HG03520 (cell line): ENCODE data around the gene NFIA.

Source experiments
- ATAC-seq: cut with Tn5 transposase; IDR thresholded peaks from one replicate; pipeline ENCODE4 v1.9.1; 2021; ENCODE audit warnings: mild to moderate bottlenecking, moderate library complexity; ENCODE audit not compliant: unreplicated experiment

The NFIA gene

DNA sequence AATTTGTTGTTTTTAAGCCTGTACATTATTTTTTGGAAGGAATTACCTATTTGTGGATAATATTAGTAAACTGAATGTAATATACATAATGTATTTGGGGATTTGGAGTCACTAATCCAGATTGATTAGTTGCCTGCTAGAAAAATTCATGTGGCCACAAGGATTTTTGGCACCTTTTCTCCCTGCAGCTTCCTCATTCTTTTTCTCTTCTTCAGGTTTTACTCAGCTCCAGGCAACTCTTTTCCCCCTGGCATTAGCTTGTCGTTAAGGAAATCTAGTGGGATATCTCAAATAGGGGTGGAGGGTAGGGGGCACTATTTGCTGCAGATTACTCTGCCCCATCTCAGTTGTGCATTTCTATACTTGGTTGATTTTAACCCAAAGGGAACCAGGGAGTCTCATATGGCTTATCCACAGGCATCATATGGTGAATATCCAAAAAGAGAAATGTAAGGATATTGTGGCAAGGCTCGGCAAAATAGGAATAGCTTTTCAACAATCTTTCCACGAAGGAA, 203.1 kb downstream of the NFIA start:
- no peak for ATAC-seq

DNA sequence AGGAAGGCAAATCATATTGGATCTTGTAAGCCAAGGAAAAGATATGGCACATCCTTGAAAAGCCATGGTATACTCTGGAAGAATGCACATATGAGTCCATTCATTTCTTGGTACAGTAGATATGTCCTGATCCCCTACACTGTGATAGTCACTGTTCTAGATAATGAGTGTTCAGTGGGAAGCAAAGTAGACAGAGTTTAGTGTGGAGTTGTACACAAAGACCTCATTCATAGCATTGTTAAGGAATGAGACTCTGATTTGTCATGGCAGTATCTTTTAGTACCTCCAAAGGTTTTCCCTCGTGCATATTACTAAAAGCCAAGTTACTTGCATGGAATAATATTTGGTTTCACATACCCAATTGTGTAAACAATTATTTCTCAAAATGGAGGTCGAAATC, 204.7 kb downstream of the NFIA start:
- ATAC-seq, result no peak

DNA sequence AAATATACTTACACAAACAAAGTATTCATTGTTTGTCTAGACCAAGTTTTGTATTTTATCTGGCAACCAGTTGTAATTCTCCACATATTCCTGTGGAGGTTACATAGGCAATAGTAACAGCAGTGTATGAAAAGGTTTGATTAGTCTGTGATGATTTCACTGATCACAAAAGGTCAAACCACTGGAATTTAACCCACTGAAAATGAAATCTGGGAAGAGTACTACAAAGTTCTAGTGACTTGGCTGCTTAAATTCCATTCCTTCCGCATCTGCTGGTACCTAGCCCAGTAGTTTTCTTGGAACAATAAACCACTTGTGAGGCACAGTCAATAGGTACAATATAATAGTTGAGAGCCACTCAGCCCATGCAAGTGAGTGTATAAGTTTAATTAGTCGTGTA, 205.4 kb downstream of the NFIA start:
- ATAC-seq, result no peak

DNA sequence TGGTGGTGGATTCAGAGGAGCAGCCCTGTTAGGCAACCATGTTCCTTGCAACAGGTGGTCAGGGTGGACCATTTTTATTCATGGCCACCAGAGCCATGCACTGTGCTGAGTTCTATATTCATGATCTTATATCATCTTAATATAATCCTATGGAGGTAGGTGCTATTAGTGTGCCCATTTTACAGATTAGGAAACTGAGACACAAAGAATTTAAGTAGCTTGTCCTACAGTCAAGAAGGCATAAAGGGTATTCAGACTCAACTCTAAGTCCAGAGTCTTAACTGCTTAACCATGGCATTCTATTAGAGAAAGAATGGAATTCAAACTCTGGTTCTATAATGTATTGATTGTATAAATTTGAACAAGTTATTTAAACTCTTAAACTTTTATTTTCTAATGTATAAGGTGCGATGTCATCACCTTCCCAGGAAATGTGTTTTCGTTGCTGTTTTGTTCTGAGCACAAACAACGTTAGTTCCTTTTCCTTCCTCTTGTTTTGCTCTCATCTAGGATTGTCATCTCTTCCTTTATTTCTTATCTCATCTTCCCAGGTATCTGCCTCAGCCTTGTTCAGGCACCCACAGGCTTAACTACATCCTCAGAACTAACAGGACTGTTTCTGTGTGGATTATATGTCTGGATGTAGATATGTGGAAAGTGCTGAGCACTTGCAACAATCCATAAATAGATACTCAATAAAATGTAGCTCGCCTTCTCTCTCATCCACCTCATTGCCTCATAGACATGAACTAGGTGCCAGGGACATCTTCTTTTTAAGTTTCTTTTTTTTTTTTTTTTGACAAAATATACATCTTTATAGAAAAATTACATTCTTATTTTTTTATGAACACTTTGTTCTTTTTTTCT, 207.1 kb downstream of the NFIA start:
- ATAC-seq, result no peak

DNA sequence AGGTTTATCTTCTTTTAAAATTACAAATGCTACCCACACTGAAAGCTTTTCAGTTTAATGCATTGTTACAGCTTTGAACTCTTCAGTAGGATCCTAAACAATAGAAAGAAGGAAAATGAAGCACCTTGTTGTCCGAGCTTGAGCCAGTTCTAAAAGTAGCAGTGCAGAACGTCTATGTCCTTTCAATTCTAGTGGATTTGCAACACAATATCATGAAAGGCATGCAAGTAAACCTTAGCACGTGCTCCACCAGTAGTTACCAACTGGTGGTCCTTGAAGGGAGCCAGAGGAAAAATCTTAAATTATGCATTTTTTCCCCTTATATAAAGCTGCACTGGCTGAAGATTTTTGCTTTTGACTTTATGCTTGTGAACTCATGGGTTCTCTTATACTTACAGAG, 208.2 kb downstream of the NFIA start:
- no peak for ATAC-seq

DNA sequence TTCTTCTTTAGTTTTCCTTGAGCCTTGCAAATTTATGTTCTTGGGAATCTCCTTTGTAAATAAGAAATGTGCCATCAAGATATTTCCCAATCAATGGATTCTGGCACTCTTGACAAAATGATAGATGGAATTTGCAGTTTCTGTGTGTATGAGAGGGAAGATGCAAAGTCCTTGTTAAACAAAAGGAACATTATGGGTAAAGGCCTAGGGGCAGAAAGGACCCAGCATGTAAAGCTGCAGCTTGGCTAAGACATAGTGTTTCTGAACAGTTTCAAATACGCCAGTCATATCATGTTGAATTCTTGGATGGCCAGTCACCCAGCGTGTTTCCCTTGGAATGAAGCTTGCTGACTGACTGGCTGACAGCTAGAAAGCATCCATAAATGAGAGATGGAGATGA, 210.8 kb downstream of the NFIA start:
- ATAC-seq, result no peak

DNA sequence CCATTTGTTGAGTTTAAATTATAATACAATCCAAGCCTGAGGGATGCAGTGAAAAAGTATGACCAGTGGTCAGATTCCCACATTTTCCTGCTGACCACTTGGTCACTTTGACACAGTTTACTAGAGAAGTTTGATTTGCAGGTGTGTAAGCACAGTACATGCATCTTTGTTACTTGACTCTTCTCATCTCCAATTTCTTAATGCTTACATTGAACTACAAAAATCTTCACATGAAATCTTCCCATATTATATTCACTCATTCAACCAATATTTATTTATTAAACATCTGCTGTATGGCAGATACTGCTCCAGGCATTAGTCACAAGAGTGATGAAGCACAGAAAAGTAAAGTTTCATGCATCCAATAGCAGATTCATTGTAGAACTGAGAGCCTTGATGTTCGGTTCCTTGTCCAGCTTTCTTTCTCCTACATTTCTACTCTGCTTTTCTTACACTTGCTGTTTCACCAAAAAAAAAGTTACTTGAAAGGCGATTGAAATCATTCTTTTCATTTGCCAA, 211.7 kb downstream of the NFIA start:
- ATAC-seq, result no peak

DNA sequence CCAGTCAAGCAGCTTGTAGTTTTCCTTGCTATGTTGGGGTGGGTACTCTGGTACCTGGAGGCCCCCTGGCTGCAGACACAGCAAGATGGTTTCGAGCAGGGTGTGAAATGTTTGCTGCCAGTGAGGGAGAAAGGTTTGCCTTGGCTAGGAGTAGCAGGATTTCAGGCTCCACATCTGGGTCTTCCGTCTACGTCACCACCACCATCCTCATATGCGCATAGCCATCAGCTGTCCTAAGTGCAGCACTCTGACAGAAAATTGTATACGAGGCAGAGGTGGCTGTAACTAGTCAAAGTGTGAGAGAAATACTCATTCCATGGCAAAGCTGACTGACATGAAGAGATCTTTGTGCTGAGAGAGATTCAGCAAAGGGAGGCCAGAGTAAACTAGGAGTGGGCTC, 212.6 kb downstream of the NFIA start:
- no peak for ATAC-seq

DNA sequence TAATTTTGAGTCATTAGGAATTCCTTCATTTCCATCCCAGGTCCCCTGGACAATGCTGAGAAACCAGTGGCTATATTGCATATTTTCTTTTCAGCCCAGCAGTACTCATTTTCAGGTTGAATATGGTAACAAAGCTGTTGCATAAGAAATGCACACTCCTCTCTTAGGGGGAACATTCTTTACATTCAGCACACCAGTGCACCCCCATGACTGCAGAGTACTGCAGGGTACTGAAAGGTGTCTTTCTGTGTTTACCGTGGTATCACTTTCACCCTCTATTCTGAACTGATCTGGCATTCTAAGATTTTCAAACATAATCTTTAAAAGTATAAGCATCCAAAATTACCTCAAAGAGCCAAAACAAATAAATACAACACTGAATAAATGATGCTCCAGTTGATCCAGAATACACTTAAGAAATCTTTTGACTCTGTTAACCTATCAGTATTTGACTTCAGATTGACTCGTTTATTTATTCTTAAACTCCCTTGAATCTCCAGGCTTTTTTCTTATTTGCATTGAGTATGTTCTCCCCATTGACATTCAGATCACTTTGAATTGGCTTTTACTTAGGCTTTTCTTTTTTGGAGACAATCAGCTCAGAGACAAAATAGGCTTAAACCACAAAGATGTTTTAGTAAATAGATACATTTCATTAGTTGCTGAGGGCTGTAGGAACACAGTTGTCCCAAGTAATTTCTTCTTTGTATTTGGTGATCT, 213.6 kb downstream of the NFIA start:
- ATAC-seq, result no peak

DNA sequence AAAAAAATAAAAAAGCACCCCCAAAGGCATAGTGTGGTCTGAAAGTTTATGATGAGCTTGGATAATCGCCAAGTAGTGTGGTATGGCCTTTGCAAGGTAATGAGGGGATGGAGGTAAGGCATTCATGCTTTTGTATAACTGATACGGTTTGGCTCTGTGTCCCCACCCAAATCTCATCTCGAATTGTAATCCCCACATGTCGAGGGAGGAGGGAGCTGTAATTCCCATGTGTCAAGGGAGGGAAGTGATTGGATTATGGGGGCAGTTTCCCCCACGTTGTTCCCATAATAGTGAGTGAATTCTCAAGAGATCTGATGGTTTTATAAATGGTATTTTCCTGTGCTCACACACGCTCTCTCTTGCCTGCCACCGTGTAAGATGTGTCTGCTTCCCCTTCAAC, 215.5 kb downstream of the NFIA start:
- no peak for ATAC-seq

DNA sequence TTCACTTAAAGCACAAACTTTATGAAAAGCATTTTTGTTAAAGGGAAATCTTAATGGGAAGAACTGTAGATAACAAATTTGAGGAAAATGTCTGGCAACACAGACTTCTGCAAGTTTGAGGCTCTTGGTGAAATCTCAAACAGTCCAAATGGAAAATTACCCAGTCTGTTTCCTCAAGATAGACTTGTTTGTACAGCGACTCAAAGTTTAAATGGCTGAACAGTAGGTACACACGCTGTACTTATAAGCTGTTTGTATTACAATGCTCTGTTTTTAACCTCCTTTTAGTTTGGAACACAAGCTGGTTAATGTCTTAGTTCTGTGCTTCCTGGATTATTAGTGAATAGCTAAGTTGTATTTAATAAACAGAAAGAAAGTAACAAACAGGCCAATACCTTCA, 217.1 kb downstream of the NFIA start:
- ATAC-seq, result no peak

DNA sequence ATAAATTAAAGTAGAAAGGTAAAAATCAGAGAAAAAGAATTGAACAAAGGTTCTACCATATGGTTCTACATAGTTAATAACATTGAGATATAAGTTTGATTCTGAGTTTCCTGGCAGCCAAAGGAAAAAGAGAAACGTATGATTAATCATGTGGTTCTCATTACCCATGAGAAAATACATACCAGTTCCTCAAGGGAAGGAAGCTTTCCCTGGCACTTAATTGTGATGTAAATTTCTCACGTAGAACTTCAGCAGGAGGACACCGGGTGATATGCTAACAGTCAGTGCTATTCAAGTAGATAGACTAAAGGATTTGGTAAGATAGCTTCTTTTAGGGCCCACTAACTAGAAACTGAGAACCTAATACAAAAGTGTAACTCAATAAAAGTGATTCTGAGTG, 218.5 kb downstream of the NFIA start:
- ATAC-seq, result no peak

DNA sequence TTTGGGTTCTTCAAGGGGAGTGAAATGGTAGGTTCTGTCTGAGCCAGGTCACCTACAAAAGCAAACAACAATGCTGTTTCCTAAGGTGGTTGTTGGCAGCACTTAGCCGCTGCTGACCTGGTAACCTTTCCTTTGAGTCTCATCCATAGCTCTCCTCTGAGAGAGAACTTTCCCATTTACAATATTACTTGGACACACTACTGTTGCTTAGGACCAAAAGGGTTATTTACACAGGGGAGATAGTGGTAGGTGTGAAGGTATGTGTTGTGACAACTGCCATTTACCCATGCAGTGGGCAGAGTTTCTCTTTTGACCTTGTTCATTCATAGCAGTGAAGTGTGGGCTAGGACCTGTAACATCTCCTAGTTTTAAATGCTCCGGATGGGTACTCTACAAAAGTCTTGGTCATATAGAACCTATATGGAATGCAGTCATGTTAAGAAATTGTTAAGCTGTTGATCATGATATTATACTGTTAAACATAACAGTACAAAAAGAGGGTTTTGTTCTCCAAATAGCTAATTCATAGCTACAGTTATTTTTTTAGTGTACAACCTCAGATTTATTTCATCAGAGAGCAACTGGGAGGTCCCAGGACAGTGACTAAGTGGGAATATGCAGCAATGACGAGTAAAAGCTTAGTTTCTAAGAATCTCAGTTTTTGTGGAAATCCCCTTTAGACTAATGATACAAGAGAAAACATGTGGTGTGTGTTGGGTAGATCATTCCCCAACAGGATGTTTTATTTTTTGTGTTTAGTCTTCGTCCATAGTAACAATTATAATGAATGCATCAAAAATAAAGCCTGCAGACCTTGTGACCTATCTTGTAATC, 219.7 kb downstream of the NFIA start:
- ATAC-seq, result peak; percentile 63

DNA sequence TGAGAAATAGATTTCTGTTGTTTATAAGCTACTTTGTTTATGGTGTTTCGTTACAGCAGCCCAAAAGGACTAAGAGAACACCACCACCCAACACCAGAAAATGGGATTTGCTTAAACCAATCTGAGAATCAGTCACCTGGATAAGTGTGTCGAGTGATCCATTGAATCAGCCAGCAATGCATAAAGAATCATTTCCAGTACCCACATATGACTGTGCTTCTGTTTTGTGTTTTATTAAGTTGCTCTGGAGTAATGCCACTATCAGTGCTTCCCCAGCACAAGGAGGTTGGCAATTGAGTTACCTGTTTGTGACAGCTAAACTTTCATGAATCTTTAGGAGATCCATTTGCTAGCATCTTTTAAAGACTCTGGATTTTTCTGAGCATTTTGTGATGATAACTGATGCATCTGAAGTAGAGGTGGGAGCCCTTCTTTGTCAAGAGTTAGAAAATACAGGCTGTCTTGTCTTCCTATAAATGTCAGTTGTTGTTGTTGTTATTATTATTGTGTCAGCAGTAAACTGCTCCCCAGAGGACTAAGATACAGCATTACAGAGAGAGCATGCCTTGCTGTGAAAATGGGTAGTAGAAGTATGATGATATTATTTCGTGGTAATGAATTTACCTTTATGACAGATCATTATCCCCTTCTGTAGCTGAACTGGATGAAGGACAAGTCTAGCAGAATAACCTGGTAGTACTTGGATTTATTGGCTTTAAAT, 225.2 kb downstream of the NFIA start:
- no peak for ATAC-seq

DNA sequence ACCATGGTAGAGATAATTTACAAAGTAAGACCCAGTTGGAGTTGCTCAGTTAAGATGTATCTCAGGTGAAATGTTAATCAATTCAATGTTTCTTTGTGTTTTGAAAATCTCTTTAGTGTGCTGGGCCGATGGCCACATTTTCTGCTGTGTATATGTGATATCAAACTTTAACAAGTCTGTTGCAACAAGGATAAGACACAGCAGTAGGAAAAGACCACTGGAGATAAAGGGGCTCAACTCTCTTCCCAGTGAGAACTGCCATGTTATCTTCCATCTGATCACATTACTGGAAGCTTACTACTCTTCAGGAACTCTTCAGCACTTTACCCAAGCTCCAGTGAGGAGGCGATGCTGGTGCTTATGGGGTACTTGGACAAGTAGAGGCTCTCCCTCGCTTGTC, 227.7 kb downstream of the NFIA start:
- no peak for ATAC-seq

DNA sequence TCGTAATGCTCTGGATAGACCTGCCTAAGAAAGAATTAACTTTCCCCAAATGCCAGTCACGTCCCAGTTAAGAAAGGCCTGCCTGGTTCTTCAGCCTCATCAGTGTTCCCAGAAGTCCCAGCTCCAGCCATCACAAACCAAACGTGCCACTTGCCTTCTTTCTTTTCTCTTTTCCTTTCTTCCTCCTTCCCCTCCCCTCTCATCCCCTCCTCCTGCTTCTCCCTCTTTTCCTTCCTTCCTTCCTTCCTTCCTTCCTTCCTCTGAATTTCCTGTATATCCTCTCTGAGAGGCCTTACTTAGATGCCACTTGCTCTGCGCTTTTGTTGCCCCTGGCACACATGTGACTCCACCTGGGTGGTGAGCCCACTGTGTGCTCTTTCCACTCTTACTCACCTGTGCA, 228.2 kb downstream of the NFIA start:
- no peak for ATAC-seq

DNA sequence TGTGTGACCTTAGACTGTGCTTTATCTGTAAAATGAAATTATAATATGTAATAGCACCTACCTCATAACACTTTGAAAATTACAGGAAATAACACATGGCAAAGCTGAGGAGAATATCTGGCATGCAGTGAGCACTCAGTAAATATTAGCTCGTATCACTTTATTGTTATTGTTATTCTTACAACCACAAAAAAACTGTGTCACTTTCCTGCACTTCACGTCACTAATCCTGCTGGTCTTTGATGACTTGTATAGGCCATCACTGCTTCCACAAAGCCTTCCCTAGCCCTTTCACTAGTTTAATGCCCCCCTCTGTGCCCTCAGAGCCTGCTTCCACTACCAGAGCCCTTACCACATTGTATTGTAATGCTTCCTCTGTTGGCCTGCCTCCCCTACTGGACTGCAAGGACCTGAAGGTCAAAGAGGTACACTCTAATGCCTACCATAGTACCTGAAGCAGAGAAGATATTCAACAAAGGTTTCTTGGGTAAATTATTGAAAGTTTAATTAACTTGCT, 231.6 kb downstream of the NFIA start:
- no peak for ATAC-seq

DNA sequence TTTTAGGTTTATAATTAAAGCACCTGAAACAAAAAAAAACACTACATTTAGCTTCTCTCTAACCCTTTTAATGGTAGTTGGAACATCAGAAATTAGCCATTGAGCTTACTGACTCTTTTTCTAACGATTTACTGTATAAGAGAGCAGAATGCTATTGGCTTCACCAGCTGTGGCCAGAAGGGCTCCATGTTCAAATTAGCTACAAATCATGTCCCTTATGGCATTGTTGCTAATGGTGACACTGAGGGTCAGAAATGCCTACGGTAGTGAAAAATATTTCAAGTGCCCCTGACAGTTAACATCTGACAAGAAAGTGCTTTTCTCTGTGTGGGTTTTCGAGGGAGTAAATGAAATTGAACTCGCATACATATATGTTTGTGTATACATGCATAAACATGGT, 232.7 kb downstream of the NFIA start:
- no peak for ATAC-seq

DNA sequence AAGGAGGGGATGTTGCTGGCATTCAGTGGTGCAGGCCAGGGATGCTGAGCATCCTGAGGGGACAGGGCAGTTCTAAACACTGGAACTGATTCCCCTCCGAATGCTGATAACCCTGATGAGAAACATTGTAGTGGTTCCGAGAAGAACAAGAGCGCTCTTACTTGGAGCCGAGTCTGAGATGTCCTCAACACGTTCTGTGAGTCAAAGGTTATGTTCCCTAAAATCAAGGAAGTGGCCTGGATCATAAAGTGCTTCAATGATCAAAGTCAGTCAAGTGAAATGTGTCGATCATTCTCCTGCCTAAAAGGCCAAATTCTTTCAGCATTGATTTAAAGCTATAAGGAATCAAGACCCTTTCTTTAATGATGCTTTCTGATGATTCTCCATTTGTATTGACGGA, 234.1 kb downstream of the NFIA start:
- ATAC-seq, result no peak
